GM19193 (cell line): ENCODE data around the gene RWDD2A.

Source experiments
- POLR2A ChIP-seq: IDR thresholded peaks from 4 replicates; pipeline ENCODE4 v1.6.1; 2011; ENCODE audit not compliant: insufficient read depth, insufficient read length; ENCODE audit errors: extremely low read depth

Gene RWDD2A

DNA sequence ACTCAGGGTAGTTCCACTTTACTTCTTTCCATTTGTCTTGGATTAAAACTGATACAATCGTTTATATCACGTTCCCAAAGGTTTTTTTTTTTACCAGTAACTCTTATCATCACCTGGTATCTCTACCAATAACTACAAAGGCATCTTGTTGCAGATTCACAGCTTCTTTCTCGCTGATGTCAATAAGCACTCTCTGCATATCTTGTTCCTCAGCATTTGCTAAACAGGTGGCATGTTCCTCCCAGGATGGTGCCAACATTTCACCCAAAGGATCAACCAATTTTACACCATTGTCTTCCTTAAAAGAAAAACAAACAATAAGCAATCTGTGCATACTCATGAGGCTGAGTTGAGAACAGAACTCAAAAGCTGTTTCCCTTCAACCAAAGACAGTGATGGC lies 4.7 kb upstream of the RWDD2A start:
- TF ChIP-seq POLR2A, result no peak

- no peak for TF ChIP-seq POLR2A
These were observed 2.5 kb upstream of the RWDD2A start for GRCh38 chr6:83190626-83191025.

DNA sequence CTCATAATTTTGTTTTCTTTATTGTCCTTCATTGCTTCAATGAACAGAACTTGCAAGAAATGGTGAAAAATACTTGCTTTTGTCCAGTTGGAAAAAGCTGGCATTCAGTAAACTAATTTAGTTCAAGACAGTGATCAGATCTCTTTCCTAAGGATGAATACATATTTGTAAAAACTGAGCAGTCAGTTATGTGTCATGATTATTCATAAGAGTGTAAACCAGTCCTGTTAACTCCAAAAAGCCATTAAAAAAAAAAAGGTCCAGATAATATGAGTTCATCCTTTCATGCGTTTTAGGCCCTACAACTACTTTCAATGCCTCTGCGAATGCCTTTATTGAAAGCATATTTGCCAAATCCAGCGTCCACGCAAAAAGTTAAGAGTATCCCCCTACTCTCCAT lies 701 bp upstream of the RWDD2A start:
- no peak for TF ChIP-seq POLR2A

DNA sequence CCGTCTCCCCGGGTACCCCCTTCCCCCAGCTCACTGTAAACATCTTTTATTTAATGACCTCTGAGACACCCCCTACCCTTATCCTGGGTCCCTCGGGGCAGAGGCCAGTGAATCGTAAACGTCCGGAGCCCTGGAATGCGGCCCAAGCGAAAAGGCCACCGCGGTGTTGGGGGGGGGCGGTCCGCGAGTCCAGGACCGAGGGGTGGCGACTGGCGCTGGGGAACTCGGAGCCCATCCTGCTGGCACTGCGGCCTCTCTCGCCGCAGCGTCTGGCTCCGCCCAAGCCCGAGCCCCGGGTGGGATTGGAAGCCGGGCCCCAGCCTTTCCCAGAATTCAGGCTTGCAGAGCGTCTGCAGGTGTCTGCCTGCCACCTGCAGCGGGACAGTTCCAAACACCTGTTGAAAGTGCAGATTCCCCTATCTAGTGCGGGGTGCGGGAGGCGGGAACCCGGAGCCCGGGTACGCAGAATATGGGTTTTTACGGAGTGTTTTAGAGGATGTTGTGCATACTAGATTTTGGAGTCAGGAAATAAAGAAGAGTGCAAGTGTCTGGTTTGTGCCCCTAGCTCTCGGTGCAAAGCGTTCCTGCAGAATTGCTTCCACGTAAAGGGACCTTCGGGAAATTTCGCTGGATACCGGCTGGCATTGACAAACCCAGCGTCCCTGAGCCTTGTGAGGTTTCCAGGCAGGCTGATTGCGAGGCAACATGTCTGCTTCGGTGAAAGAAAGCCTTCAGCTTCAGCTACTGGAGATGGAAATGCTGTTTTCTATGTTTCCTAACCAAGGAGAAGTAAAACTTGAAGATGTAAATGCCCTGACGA lies 800 bp downstream of the RWDD2A start:
- no peak for TF ChIP-seq POLR2A

DNA sequence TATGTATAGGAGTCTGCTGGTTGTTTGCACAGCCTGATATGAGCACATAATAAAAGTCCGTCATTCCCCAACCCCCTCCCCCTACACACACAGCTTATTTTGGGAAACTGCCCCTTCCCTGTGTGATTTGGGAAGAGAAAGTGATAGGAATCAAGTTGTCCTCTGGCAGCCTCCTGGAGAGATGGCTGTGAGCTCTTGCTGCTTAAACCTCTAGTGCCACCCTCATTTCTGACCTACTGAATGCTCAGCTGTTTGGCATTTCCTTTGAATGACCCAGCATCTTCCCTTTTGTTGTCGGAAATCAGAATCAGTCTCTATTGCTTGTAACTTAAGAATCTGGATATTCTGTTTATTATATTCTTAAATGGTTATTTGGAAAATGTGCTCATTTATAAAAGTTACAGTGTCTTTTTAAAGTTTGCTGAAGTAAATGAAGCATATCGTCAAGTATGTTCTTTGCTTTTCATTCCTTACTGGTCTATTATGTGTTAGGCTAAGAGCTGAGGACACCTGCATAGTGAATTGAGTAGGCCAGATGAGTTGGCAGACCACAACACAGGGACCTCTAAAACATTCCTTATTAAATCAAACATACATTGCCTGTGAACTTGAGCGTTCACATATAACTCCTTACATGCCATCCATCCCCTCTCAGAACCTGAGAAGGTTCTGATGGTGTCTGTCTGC lies 5.5 kb downstream of the RWDD2A start:
- no peak for TF ChIP-seq POLR2A

DNA sequence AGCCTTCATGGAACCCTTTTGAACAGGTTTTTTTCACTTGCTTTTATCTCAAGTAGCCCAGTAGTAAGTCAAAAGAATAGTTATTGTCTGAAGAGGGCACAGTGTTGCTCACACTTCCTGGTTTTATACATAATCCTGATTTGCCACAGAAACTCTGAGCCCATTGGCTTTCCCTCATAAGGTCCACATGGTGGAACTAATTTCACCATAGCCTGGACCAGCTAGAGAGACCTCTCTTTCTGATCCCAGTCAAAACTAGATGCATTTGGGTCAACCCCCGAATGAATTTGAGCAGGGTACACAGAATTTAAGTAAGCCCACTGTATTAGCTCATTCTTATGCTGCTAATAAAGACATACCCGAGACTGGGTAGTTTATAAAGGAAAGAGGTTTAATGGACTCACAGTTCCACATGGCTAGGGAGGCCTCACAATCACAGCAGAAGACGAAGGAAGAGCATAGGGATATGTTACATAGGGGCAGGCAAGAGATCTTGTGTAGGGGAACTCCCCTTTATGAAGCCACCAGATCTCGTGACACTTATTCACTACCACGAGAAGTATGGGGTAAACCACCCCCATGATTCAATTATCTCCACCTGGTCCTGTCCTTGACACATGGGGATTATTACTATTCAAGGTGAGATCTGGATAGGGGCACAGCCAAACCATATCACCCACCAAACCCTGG lies 6.2 kb downstream of the RWDD2A start:
- no peak for TF ChIP-seq POLR2A

DNA sequence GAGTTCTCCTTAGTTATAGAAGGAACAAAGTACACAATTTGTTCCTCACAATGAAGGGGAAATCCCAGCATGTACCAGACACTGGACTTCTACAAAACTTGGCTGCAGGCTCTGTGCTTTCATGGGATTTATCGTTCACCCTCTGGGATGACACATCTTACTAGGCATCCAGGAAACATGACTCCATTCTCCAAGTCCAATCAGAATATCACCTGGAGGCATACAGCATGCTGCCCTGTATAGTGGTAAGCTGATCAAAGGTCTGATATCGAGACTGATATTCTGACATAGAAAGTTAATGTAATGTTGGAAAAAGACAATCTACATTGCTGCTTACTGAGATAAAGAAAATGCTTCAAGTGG lies 6.7 kb downstream of the RWDD2A start:
- TF ChIP-seq POLR2A, result no peak

DNA sequence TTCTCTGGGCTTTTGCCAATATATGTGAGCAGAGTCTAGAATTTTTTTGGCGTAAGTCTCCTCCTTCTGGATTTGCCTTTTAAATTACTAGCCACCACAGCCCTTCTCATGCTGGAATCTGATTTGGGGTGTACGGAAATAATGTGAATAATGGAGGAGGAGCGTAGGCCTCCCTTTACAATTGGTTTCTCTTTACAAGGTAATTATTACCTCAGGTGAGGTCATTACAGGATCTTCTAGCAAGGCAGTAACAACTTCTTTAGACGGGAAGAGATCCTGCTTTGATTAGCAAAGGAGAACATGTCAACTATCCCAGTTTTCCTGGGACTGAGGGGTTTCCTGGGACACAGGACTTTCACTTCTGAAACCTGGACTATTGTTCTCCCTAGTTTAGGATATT lies 8.9 kb downstream of the RWDD2A start:
- TF ChIP-seq POLR2A, result no peak

DNA sequence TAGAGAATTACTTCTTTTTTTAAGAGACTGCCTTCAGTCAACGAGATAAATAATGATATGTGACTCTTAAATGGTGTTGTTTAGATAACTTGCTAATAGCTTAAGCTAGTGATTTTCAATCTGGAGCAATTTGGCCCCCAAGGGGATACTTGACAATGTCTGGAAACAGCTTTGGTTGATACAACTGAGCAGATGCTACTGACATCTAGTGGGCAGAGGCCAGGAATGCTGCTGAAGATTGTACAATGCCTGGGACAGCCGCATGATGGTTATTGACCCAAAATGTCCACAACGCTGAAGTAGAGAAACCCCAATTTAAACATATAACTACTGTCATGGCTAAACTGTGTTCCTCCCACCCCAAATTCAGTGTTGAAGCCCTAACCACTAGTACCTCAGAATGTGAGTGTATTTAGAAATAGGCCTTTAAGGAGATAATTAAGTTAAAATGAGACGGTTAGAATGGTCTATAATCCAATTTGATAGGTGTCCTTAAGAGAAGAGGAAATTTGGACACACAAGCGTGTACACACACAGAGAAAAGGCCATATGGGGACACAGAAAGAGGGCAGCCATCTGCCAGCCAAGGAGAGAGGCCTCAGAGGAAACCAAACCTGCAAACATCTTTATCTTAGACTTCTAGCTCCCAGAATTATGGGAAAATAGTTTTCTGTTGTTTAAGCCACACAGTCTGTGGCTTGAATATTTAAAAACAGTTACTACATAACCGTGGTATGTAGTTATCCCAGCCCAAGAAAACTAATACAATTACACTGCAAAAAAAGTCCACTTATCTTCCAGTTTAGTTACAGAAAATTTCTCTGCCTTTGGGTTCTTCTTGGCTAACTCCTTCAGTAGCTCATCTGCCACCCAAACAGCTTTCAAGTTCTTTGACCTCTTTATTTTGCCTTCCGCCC lies 22.2 kb downstream of the RWDD2A start:
- TF ChIP-seq POLR2A, result no peak

- TF ChIP-seq POLR2A, result no peak
These were observed 23.6 kb downstream of the RWDD2A start for GRCh38 chr6:83216806-83217205.

- TF ChIP-seq POLR2A, result no peak
These were observed 25.5 kb downstream of the RWDD2A start for GRCh38 chr6:83218646-83219045.

GRCh38 chr6:83220121-83220520 lies 27.0 kb downstream of the RWDD2A start:
- no peak for TF ChIP-seq POLR2A

GRCh38 chr6:83221276-83221675 lies 28.1 kb downstream of the RWDD2A start:
- no peak for TF ChIP-seq POLR2A

GRCh38 chr6:83221889-83222479 lies 28.8 kb downstream of the RWDD2A start:
- TF ChIP-seq POLR2A, result no peak

GRCh38 chr6:83226517-83226916 lies 33.4 kb downstream of the RWDD2A start:
- TF ChIP-seq POLR2A, result no peak

DNA sequence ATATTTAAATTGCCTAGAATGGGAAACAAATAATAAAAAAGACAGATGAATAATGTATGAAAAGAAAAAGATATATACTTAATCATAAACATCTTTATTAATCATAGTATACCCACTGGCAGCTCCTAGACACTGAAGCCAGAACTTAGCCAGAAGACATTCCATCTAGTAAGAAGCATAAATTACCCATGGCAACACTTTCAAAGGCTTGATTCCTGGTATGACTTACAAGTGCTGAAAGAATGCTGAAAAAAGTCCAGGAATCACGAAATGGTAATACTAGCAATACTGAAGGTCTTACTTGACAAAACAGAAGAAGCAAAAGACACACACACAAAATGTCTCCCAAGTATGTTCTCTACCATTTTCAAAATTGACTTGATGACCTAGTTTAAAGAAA lies 38.0 kb downstream of the RWDD2A start:
- TF ChIP-seq POLR2A, result no peak
